IgD-negative memory B cell (primary cell): ENCODE results near the gene IQSEC1. TPM values are rescaled to one million over a fixed set of nuclear protein-coding genes. Genes with fewer than 3 reads are reported as not detected.

ENCODE experiments used
- H3K27ac Mint-ChIP-seq, 3 donors: one replicate each; pipeline ENCODE4 v1.8.0; 2020 to 2022; ENCODE audit warnings: mild to moderate bottlenecking in 3 of 3, mixed read lengths in 3 of 3, moderate library complexity in 1 of 3
- H3K27me3 Mint-ChIP-seq: one replicate; pipeline ENCODE4 v1.8.0; 2021; ENCODE audit warnings: mixed read lengths
- H3K36me3 Mint-ChIP-seq: one replicate; pipeline ENCODE4 v1.8.0; 2020; ENCODE audit warnings: mild to moderate bottlenecking, mixed read lengths
- H3K4me1 Mint-ChIP-seq, 3 donors: one replicate each; pipeline ENCODE4 v1.8.0; 2020 to 2022; ENCODE audit warnings: mixed read lengths in 3 of 3, mild to moderate bottlenecking in 1 of 3
- H3K4me3 Mint-ChIP-seq, 4 donors: one replicate each; pipeline ENCODE4 v1.8.0; 2020 to 2022; ENCODE audit warnings: mild to moderate bottlenecking in 4 of 4, mixed read lengths in 4 of 4, moderate library complexity in 3 of 4
- H3K9me3 Mint-ChIP-seq, 3 donors: one replicate each; pipeline ENCODE4 v1.8.0; 2020 to 2021; ENCODE audit warnings: mixed read lengths in 3 of 3, mild to moderate bottlenecking in 1 of 3
- polyA plus RNA-seq: library from polyadenylated mRNA; unstranded; fragments of 300-500 nt; fragmentation: Illumina TruSeq; gene quantifications from one replicate; pipeline ENCODE4 v1.2.3, GENCODE V29; 2021

The IQSEC1 gene
- polyA plus RNA-seq, 1 donor from 2014 or later = 52.5 TPM

DNA sequence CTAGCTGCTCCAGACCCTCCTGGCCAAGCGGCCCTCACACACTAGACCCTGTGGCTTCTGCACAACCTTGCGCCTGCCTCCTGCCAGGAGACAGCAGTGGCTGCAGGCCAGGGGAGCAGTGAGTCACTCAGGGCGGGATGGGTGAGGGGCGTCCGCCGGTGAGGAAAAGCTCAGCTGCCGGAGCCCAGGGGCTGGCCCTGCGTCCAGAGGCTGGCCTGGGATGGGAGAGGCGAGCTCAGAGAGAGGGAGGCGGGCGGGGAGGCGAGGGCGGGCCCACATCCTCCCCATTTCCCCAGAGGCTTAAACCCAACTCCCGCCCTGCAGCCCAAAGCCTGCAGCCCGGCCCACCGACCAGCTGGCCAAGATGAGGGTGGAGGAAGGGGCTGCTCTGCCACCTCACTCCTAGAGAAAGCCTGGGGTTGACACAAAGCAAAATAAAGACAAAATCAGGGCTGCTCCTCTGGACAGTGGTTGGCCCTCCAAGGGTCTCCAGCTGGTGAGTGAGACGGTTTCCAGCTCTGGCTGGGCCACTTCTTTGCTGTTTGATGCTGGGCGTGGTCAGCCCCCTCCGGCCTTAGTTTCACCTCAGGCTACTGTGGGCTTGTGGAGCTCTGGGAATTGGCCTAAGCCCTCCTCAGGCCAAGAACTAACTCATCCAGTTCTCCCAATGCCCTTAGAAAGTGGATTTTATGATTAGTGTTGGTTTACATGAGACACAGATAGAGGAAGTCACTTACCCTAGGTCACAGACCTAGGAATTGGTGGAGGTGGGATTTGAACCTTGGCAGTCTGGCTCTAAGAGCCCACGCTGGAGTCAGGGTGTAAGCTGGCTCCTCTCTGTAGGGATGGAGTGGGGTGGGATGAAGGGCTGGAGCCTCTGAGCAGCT is 50.6 kb downstream of the IQSEC1 start:
- Mint-ChIP-seq H3K4me1 (peaks cover 32 to 46% (median 33%) of the 10 kb centered on the region in 3 donors), H3K36me3 (no peaks in the 10 kb centered on the region), H3K27ac (peak overlapping the region; percentile 97 to 99 (median 98)), H3K9me3 (peaks cover 0 to 2% (median 0%) of the 10 kb centered on the region in 3 donors), H3K27me3 (no peaks in the 10 kb centered on the region), H3K4me3 (peak overlapping the region; percentile 99 to 100 (median 99))

GRCh38 chr3:13021141-13022114 is 51.8 kb downstream of the IQSEC1 start:
- Mint-ChIP-seq H3K27ac (peak overlapping the region; percentile 97 to 99 (median 98)), H3K4me3 (peak overlapping the region; percentile 99 to 100 (median 99)), H3K27me3 (no peaks in the 10 kb centered on the region)

GRCh38 chr3:13020159-13020750 is 53.0 kb downstream of the IQSEC1 start:
- Mint-ChIP-seq H3K4me1 (peaks cover 39 to 54% (median 47%) of the 10 kb centered on the region in 3 donors), H3K27me3 (no peaks in the 10 kb centered on the region), H3K9me3 (peaks cover 0 to 2% (median 0%) of the 10 kb centered on the region in 3 donors), H3K4me3 (peak overlapping the region; percentile 99 to 100 (median 99)), H3K27ac (peak overlapping the region; percentile 97 to 99 (median 98)), H3K36me3 (peaks cover 3% of the 10 kb centered on the region)

More at GRCh38 chr3:13021141-13022114, 51.8 kb downstream of the IQSEC1 start:
- H3K9me3 Mint-ChIP-seq = peaks cover 0 to 2% (median 0%) of the 10 kb centered on the region in 3 donors
- H3K4me1 Mint-ChIP-seq = peaks cover 35 to 51% (median 44%) of the 10 kb centered on the region in 3 donors
- H3K36me3 Mint-ChIP-seq = peaks cover under 1% of the 10 kb centered on the region

DNA sequence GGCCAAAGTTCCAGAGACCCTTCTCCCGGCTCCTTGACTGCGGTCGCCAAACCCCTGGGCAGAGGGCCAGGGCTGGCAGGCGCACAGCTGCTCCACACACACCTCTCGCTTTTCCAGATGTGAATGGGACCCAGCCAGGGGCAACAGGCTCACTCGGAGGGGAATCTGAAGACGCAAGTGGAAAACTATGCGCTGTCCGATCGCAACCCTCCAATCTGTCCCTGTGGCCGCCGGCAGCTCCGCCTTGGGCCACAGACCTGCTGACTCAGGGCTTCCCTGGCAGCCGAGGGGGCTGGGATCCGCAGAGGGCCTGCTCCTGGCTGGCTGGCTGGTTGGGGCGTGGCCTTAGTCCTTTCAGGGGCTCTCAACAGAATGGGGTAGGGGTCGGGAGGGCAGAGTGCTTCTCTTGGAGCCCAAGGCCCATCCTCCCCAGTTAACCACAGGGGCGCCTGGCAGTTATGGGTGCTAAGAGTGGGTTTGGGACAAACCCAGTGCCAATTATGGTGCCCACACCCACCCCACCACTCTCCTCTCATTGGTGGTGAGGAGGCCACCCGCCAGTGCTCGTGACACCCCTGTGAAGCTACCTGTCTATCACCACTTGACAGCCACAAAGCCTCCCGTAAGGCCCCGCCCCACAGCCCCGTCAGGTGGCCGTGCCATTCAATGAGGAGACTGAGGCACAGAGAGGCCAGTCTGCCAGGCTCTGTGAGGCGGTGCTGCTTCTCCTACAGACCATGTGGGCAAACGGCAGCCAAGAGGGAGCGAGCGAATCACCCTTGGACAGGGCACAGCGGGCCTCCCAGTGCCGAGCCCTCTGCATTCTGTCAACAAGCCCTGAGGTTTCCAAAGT is 53.8 kb downstream of the IQSEC1 start:
- Mint-ChIP-seq H3K9me3 (peaks cover 0 to 2% (median 0%) of the 10 kb centered on the region in 3 donors), H3K4me3 (peak overlapping the region; percentile 99 to 100 (median 99)), H3K27ac (peak overlapping the region in 2 of 3 donors; percentile 97 to 99), H3K36me3 (peaks cover 3% of the 10 kb centered on the region), H3K27me3 (no peaks in the 10 kb centered on the region), H3K4me1 (peaks cover 42 to 51% (median 48%) of the 10 kb centered on the region in 3 donors)

- Mint-ChIP-seq H3K4me1 (peaks cover 37 to 48% (median 44%) of the 10 kb centered on the region in 3 donors), H3K27me3 (no peaks in the 10 kb centered on the region), H3K36me3 (peaks cover 3% of the 10 kb centered on the region), H3K4me3 (peak overlapping the region; percentile 87 to 99 (median 92)), H3K27ac (peak overlapping the region; percentile 91 to 96 (median 92)), H3K9me3 (peaks cover 0 to 2% (median 0%) of the 10 kb centered on the region in 3 donors)
Observed at GRCh38 chr3:13018561-13019242, 54.5 kb downstream of the IQSEC1 start.

DNA sequence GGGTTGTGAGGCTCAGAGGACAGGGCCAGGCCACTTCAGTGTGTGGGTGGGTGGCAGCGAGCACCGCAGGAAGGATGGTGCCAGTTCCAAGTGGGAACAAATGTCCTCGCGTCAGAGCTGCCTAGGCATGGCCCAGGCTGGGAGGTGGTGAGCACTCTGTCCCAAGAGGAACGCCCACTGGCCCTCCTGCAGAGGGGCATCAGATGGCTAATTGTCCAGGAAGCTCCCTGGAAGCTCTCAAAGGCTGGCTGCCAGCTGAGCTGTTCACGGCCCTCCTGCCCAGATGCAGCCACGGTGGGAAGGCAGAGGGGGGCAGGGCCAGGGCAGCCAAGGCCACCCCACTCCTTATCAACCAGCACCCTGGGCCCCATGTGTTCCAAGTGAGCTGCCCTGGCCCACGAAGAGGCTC is 55.2 kb downstream of the IQSEC1 start:
- Mint-ChIP-seq H3K36me3 (peaks cover 5% of the 10 kb centered on the region), H3K27ac (peak overlapping the region; percentile 91 to 99 (median 96)), H3K27me3 (no peaks in the 10 kb centered on the region), H3K4me1 (peaks cover 41 to 51% (median 45%) of the 10 kb centered on the region in 3 donors), H3K9me3 (peaks cover 0 to 2% (median 0%) of the 10 kb centered on the region in 3 donors), H3K4me3 (peak overlapping the region; percentile 44 to 92 (median 90))

DNA sequence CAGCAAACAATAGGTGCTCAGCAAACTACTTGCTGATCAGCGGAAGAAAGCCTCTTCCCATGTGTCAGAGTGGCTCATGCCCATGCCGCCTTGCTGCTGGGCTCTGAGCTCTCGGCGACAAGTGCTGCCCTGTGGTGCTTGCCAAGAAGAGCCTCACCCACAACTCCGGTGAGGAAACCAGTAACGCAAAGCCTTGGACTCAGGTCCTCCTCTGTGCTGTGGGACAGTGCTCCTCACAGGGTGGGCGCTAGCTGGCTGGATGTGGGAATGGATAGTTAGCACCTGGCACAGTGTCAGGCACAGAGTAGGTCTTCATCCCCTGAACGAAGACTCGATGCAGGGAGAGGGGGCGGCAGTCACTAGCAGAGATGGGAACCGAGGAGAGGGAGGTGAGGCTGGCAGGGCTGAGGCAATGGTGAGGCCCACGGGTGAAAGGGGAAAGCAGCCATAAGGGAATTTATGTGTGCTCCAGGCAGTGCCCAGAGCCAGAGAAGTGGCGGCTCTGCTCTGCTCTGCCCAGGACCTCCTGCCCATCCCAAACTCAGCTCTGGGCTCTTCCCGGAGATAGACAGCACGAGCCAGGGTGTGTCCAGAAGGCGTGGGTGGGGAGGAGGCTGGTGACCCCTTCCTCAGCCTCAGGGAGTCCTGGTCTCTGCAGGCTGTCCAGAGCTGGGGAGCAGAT is 55.7 kb downstream of the IQSEC1 start:
- peak overlapping the region; percentile 86 to 96 (median 92) for H3K4me3 Mint-ChIP-seq
- peaks cover 38 to 49% (median 46%) of the 10 kb centered on the region in 3 donors for H3K4me1 Mint-ChIP-seq
- H3K36me3 Mint-ChIP-seq = peaks cover 6% of the 10 kb centered on the region
- H3K9me3 Mint-ChIP-seq = peaks cover 0 to 2% (median 0%) of the 10 kb centered on the region in 3 donors
- H3K27ac Mint-ChIP-seq = peak overlapping the region; percentile 96 to 99 (median 98)
- no peaks in the 10 kb centered on the region for H3K27me3 Mint-ChIP-seq

- peak overlapping the region; percentile 96 to 99 (median 98) for H3K27ac Mint-ChIP-seq
- H3K9me3 Mint-ChIP-seq = peaks cover 0 to under 1% (median 0%) of the 10 kb centered on the region in 3 donors
- H3K4me3 Mint-ChIP-seq = peak overlapping the region; percentile 86 to 96 (median 92)
- H3K36me3 Mint-ChIP-seq = peaks cover 6% of the 10 kb centered on the region
- peaks cover 44 to 56% (median 52%) of the 10 kb centered on the region in 3 donors for H3K4me1 Mint-ChIP-seq
- H3K27me3 Mint-ChIP-seq = no peaks in the 10 kb centered on the region
Observed at GRCh38 chr3:13016721-13017255, 56.4 kb downstream of the IQSEC1 start.

GRCh38 chr3:13016083-13016720 is 57.0 kb downstream of the IQSEC1 start:
- no peaks in the 10 kb centered on the region for H3K9me3 Mint-ChIP-seq
- H3K4me1 Mint-ChIP-seq = peaks cover 49 to 60% (median 57%) of the 10 kb centered on the region in 3 donors
- H3K36me3 Mint-ChIP-seq = peaks cover 6% of the 10 kb centered on the region
- peak overlapping the region; percentile 96 to 99 (median 98) for H3K27ac Mint-ChIP-seq
- no peaks in the 10 kb centered on the region for H3K27me3 Mint-ChIP-seq
- peak overlapping the region; percentile 86 to 96 (median 92) for H3K4me3 Mint-ChIP-seq

DNA sequence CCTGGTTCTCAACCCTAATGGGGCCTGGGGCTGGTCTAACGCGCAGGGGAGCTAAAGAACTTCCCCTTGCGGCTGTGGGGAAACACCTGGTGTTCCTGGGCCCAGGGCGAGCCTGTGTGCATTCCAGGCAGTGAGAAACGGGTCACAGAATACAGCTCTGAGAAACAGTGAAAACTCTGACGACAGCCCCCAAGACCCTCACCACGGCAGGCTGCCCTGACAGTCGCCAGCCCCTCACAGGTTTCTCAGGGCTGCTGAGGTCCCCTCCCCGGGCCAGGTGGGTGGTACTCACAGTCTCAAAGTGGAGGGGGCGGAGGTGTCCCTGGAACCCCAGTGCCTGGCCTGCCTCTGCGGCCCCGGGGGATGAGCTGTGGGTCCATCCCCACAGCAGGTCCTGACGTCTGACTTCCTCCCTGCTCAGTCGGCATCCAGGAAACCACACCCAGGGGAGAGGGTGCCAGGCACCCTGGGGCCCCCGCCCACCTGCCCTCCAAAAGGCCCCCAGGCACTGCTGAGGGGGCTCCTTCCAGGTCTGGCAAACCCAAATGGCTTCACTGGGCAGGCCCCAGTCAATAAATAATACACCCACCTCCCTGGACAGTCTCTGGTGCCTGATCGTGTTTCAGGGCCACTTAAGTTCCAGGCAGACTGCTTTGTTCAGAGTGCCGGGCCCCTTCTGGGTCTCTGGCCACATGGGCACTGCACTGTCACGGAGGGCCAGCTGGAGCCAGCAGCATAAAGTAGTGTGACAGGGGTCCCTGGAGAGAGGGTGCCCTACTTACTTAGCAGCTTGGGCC is 57.7 kb downstream of the IQSEC1 start:
- Mint-ChIP-seq H3K27me3 (no peaks in the 10 kb centered on the region), H3K36me3 (peaks cover 9% of the 10 kb centered on the region), H3K4me1 (peaks cover 42 to 64% (median 58%) of the 10 kb centered on the region in 3 donors), H3K4me3 (peak overlapping the region; percentile 86 to 96 (median 92)), H3K9me3 (no peaks in the 10 kb centered on the region), H3K27ac (peak overlapping the region; percentile 96 to 99 (median 98))

GRCh38 chr3:13014755-13015285 is 58.4 kb downstream of the IQSEC1 start:
- peak overlapping the region; percentile 96 to 99 (median 98) for H3K27ac Mint-ChIP-seq
- peak overlapping the region; percentile 86 to 96 (median 92) for H3K4me3 Mint-ChIP-seq
- H3K36me3 Mint-ChIP-seq = peaks cover 9% of the 10 kb centered on the region
- peaks cover 40 to 66% (median 57%) of the 10 kb centered on the region in 3 donors for H3K4me1 Mint-ChIP-seq
- no peaks in the 10 kb centered on the region for H3K9me3 Mint-ChIP-seq
- H3K27me3 Mint-ChIP-seq = no peaks in the 10 kb centered on the region
